Endothelial cell of umbilical vein (primary cell): ENCODE results near the gene ELOB. TPM values are rescaled to one million over a fixed set of nuclear protein-coding genes. Genes with fewer than 3 reads are reported as not detected.
A peak's percentile ranks its signal among the peaks of the same experiment; 100 is the strongest.

ENCODE experiments used
- Bru-seq: library from RNA; stranded (reverse); fragments of 400-500 nt; gene quantifications from one replicate; lab custom pipeline; 2021; lab: Mats Ljungman, UMichigan
- BruChase-seq, 2 experiments: library from RNA; stranded (reverse); fragments of 400-500 nt; gene quantifications; one replicate each; lab custom pipeline; 2021; lab: Mats Ljungman, UMichigan
- BruUV-seq: library from RNA; stranded (reverse); fragments of 400-500 nt; replicated peaks from 2 replicates; lab custom pipeline; 2021; lab: Mats Ljungman, UMichigan
- CTCF ChIA-PET: fragments of 300-600, 350-600 bp; sonication (Branson Sonifier 250); formaldehyde crosslinking; loops from one replicate; lab custom pipeline; 2021; ENCODE audit warnings: antibody characterized with exemption, inconsistent platforms; lab: Charles Lee
- POLR2A ChIA-PET: fragments of 300-600, 350-600 bp; sonication (Branson Sonifier 250); formaldehyde crosslinking; loops from one replicate; lab custom pipeline; 2021; ENCODE audit warnings: antibody characterized with exemption, inconsistent platforms; lab: Charles Lee
- DNase-seq: peaks from one replicate; pipeline ENCODE4 v3.0.0-alpha.2; 2011; ENCODE audit warnings: low read depth, low spot score
- FAIRE-seq: peaks from 2 replicates; lab custom pipeline; 2011; peaks lifted over from hg19 to GRCh38; lab: Jason Lieb, UNC
- H2AFZ ChIP-seq: 2 replicates; pipeline ENCODE4 v1.6.0; 2012; ENCODE audit warnings: low read depth, low read length, control low read depth, inconsistent platforms
- H3K27ac ChIP-seq: 2 replicates; pipeline ENCODE4 v1.5.1; 2011; ENCODE audit warnings: low read depth, mild to moderate bottlenecking, control low read depth, low read length, moderate library complexity; ENCODE audit not compliant: insufficient read depth
- H3K27me3 ChIP-seq, 2 experiments: 2 replicates each; pipeline versions ENCODE4 v1.6.0 to v1.6.1; 2011; ENCODE audit warnings: low read length in 2 of 2, mixed read lengths in 1 of 2; ENCODE audit not compliant: control insufficient read depth in 2 of 2, insufficient read depth in 2 of 2
- H3K36me3 ChIP-seq, 2 experiments: 2 replicates in 1 of 2; 3 replicates in 1 of 2; pipeline ENCODE4 v1.5.1; 2011; ENCODE audit warnings: low read length in 2 of 2, mild to moderate bottlenecking in 1 of 2, moderate library complexity in 1 of 2; ENCODE audit not compliant: control insufficient read depth in 2 of 2, insufficient read depth in 2 of 2; ENCODE audit errors: extremely low read depth in 1 of 2
- H3K4me1 ChIP-seq: 3 replicates; pipeline ENCODE4 v1.5.1; 2011; ENCODE audit warnings: mild to moderate bottlenecking, low read length; ENCODE audit not compliant: control insufficient read depth, insufficient read depth; ENCODE audit errors: extremely low read depth
- H3K4me2 ChIP-seq: 2 replicates; pipeline ENCODE4 v1.6.1; 2011; ENCODE audit warnings: low read length, control low read depth, mixed read lengths; ENCODE audit not compliant: insufficient read depth
- H3K4me3 ChIP-seq, 3 experiments: fragments of 200-600 bp in 1 of 3; sonication (generic), shearing (Covaris generic) in 1 of 3; replicated peaks in 1 of 3; 2 replicates each; pipeline ENCODE4 v1.5.1; 2011 to 2016; ENCODE audit warnings: control low read depth in 3 of 3, low read length in 3 of 3, mild to moderate bottlenecking in 2 of 3, inconsistent platforms in 1 of 3, low read depth in 1 of 3, moderate library complexity in 1 of 3; ENCODE audit not compliant: insufficient read depth in 1 of 3
- H3K79me2 ChIP-seq: 2 replicates; pipeline ENCODE4 v1.6.0; 2012; ENCODE audit warnings: low read length, inconsistent platforms; ENCODE audit not compliant: control insufficient read depth, insufficient read depth
- H3K9ac ChIP-seq: replicated peaks from 2 replicates; pipeline ENCODE3; 2011; ENCODE audit warnings: low read length, control low read depth; ENCODE audit not compliant: insufficient read depth; ENCODE audit errors: extremely low read depth
- H3K9me1 ChIP-seq: replicated peaks from 3 replicates; pipeline ENCODE4 v1.6.0; 2011; ENCODE audit warnings: mild to moderate bottlenecking, low read length; ENCODE audit not compliant: control insufficient read depth, insufficient read depth; ENCODE audit errors: extremely low read depth
- H3K9me3 ChIP-seq: replicated peaks from 2 replicates; pipeline ENCODE4 v1.5.1; 2012; ENCODE audit warnings: low read length, inconsistent platforms; ENCODE audit not compliant: control insufficient read depth, insufficient read depth
- H4K20me1 ChIP-seq: replicated peaks from 2 replicates; pipeline ENCODE3; 2011; ENCODE audit warnings: mild to moderate bottlenecking, low read length; ENCODE audit not compliant: control insufficient read depth, insufficient read depth; ENCODE audit errors: extremely low read depth
- POLR2A ChIP-seq: IDR thresholded peaks from 2 replicates; pipeline ENCODE4 v1.6.1; 2012; ENCODE audit warnings: low read depth, mild to moderate bottlenecking, control low read depth, low read length
- POLR2AphosphoS5 ChIP-seq: IDR thresholded peaks from 2 replicates; pipeline ENCODE4 v1.6.1; 2012; ENCODE audit warnings: low read depth, mild to moderate bottlenecking, control low read depth, low read length, moderate library complexity; ENCODE audit not compliant: insufficient read depth
- dilution Hi-C: fragments of 300-500 bp; cut with MboI; formaldehyde crosslinking; loops from one replicate; pipeline ENCODE4 v1.15.0; 2019; ENCODE audit warnings: low sequenced_read_pairs; ENCODE audit not compliant: extremely low pct_ligation_motif_present
- intact Hi-C: fragments of 100-400 bp; cut with micrococcal nuclease; formaldehyde crosslinking; loops from one replicate; pipeline ENCODE4 v1.10.0; 2022
- long read RNA-seq: library from polyadenylated mRNA; stranded (forward); transcript quantifications from one replicate; pipeline ENCODE4 v2.0.0, GENCODE V29; 2021
- polyA minus RNA-seq, 3 experiments: library from RNA; depleted of rRNA, polyadenylated mRNA; stranded (reverse); fragments of >200 nt; gene quantifications; 1 replicate in 1 of 3; 2 replicates in 2 of 3; pipeline ENCODE4 v1.2.3, GENCODE V29; 2011
- polyA plus RNA-seq, 4 experiments: library from polyadenylated mRNA; depleted of rRNA in 3 of 4; stranded (reverse) in 3 of 4; unstranded in 1 of 4; fragments of >200 nt; gene quantifications; 2 replicates each; pipeline versions ENCODE4 v1.2.1 to v1.2.3, GENCODE V29; 2011 to 2012; ENCODE audit warnings: missing spikeins in 1 of 4
- total RNA-seq: library from RNA; stranded (reverse); gene quantifications from 2 replicates; pipeline ENCODE4 v1.2.3, GENCODE V29; 2021
- TF ChIP-seq, protein P1 (sequence below), 2 donors: IDR thresholded peaks; 1 replicate in 1 of 2; 2 replicates in 1 of 2; pipeline ENCODE4 v1.5.1; 2011; ENCODE audit warnings: low read length in 2 of 2, mild to moderate bottlenecking in 2 of 2, moderate library complexity in 2 of 2, control low read depth in 1 of 2, inconsistent platforms in 1 of 2, low read depth in 1 of 2; ENCODE audit not compliant: insufficient read depth in 1 of 2; ENCODE audit errors: extremely low read depth in 1 of 2

ELOB gene
- total RNA-seq: 158 and 251 TPM in 2 replicates
- 848 and 1,320 TPM in 2 replicates for polyA plus RNA-seq
- 272 and 281 TPM in 2 replicates for polyA plus RNA-seq (2011; cell fraction: cytosol; rRNA removed)
- 65.8 and 77.0 TPM in 2 replicates for polyA plus RNA-seq (2011; cell fraction: nucleus; rRNA removed)
- polyA plus RNA-seq (2012): 209 and 341 TPM in 2 replicates
- polyA minus RNA-seq: 126 and 159 TPM in 2 replicates
- polyA minus RNA-seq (2011; cell fraction: cytosol; rRNA and poly(A)+ RNA removed): 101 TPM
- polyA minus RNA-seq (2011; cell fraction: nucleus; rRNA and poly(A)+ RNA removed): 7.7 and 18.0 TPM in 2 replicates
- percentile 71 among the genes with signal in this experiment for Bru-seq, nascent RNA
- percentile 84 among the genes with signal in this experiment for BruChase-seq, experiment 1, labeled RNA remaining after a 6-hour chase
- BruChase-seq, experiment 2, labeled RNA remaining after a 2-hour chase: percentile 75 among the genes with signal in this experiment
- long read RNA-seq, transcript ELOB-203 (4 exons, 991 nt): major isoform, 882 of 1,079 reads
- long read RNA-seq, transcript ELOB-205 (3 exons, 331 nt): minor isoform, 28 of 1,079 reads
- long read RNA-seq, transcript ELOB-201 (5 exons, 582 nt): minor isoform, 10 of 1,079 reads
- long read RNA-seq, transcript ELOB-202 (3 exons, 997 nt): minor isoform, 131 of 1,079 reads
- long read RNA-seq, partial matches to known transcripts: 14 of 1,079 reads
- long read RNA-seq, other reads (novel, unspliced or antisense): 14 of 1,079 reads

DNA sequence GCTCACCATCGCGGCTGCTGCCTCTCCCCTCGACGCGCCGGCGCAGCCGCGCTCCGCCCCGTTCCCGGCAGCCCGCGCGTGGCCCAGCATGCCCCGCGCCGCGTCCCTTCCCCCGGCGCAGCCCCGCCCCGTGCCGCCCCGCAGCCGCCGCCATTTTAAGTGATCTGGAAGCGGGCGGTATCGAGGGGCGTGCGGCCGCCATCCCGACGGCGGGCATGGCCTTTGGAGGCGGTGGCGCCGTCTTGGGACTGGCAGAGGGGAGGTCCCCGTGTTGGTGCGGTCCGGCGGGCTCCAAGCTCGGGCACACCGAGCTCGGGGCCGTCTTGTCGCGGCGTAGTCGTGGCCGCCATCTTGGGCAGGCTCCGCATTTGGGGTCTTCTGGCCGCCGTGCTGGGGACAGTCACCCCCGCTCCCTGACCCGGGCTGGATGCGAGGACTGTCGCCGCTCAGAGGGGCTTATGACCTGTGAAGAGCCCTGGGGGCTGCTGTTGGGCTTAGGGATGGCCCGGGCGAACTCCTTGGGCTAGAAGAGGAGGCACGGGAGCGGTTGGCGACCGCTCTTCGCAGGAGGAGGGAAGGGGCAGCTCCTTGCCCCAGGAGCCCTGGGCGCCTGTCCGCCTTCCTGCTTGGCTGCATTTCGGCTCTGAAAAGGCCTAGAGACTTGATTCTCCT, at the start of gene ELOB:
ELOB (minus strand) TSS at position 50 of the 672 bp plus-strand sequence; CDS start at position 9, 41 bp downstream.
- Histone ChIP-seq H3K27ac (peak within 1 kb of the TSS; percentile 80), H3K9me3 (no peaks in the 10 kb centered on the region), H2AFZ (peak within 1 kb of the TSS; percentile 85), H3K27me3 (no peaks in the 10 kb centered on the region), H3K4me1 (peaks cover 8% of the 10 kb centered on the region), H3K9me1 (no peaks in the 10 kb centered on the region), H3K79me2 (peaks cover 18% of the 10 kb centered on the region), H4K20me1 (no peaks in the 10 kb centered on the region), H3K4me2 (peak within 1 kb of the TSS; percentile 82), H3K4me3 (peak within 1 kb of the TSS; percentile 41 to 96 (median 65)), H3K36me3 (peaks cover 2 to 10% of the 10 kb centered on the region in 2 experiments), H3K9ac (peak within 1 kb of the TSS; percentile 96)
- peak; percentile 85 for DNase-seq
- dilution Hi-C loops: no loop called here
- POLR2A ChIA-PET: interaction anchor here (0.7 kb wide), 1 partner anchor 19 kb away, joined by 4 read pairs; no protein-coding TSS in a partner anchor
- CTCF ChIA-PET: interaction anchor here (0.6 to 4.5 kb wide), 4 partner anchors 23 to 99 kb away, joined by 3 to 20 read pairs (median 6); no protein-coding TSS in a partner anchor
- FAIRE-seq: peak; percentile 76
- TF ChIP-seq POLR2A (peak; percentile 82), POLR2AphosphoS5 (peak; percentile 92)
- TF ChIP-seq, protein P1, sequence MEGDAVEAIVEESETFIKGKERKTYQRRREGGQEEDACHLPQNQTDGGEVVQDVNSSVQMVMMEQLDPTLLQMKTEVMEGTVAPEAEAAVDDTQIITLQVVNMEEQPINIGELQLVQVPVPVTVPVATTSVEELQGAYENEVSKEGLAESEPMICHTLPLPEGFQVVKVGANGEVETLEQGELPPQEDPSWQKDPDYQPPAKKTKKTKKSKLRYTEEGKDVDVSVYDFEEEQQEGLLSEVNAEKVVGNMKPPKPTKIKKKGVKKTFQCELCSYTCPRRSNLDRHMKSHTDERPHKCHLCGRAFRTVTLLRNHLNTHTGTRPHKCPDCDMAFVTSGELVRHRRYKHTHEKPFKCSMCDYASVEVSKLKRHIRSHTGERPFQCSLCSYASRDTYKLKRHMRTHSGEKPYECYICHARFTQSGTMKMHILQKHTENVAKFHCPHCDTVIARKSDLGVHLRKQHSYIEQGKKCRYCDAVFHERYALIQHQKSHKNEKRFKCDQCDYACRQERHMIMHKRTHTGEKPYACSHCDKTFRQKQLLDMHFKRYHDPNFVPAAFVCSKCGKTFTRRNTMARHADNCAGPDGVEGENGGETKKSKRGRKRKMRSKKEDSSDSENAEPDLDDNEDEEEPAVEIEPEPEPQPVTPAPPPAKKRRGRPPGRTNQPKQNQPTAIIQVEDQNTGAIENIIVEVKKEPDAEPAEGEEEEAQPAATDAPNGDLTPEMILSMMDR (IDR thresholded peaks at IDR 0.05; ENCODE audit: extremely low read depth in 1 of 2, insufficient read depth in 1 of 2, low read depth in 1 of 2, low read length in 2 of 2): no peak
- BruUV-seq: TSS peak; percentile 69
- intact Hi-C loops: loop anchor here (1.0 to 10.0 kb wide), 5 partner anchors 25 to 140 kb away; partner anchors contain the start of genes KCTD5, SRRM2 and ZG16B
